IMR-90 (cell line): ENCODE data around the gene EPGN. TPM values are rescaled to one million over a fixed set of nuclear protein-coding genes. Genes with fewer than 3 reads are reported as not detected.

Experiments used
- ATAC-seq: fragments of 200-7000 bp; cut with Tn5 transposase; 2 replicates; pipeline ENCODE4 v1.9.1; 2020; ENCODE audit warnings: low read depth, mild to moderate bottlenecking, moderate library complexity
- BruUV-seq: library from RNA; stranded (reverse); fragments of 400-500 nt; replicated peaks from 2 replicates; lab custom pipeline; 2021; lab: Mats Ljungman, UMichigan
- CTCF ChIA-PET: fragments of 300-600 bp; formaldehyde crosslinking; extraction: SDS; loops from one replicate; lab custom pipeline; 2021; ENCODE audit warnings: antibody characterized with exemption; lab: Yijun Ruan, JAX
- POLR2A ChIA-PET: fragments of 300-600 bp; sonication (Branson Sonifier 250); formaldehyde crosslinking; loops from one replicate; lab custom pipeline; 2022; ENCODE audit warnings: antibody characterized with exemption; ENCODE audit not compliant: unreplicated experiment; lab: Charles Lee
- DNase-seq: peaks from one replicate; pipeline ENCODE4 v3.0.0; 2013
- H2AFZ ChIP-seq: replicated peaks from 2 replicates; pipeline ENCODE3; 2013; ENCODE audit warnings: low read length, mild to moderate bottlenecking; ENCODE audit not compliant: poor library complexity
- H2AK5ac ChIP-seq: 2 replicates; pipeline ENCODE4 v1.6.1; 2013; ENCODE audit warnings: low read depth, low read length, inconsistent platforms
- H2AK9ac ChIP-seq: replicated peaks from 2 replicates; pipeline ENCODE3; 2013; ENCODE audit warnings: mild to moderate bottlenecking, low read depth, low read length, moderate library complexity; ENCODE audit not compliant: poor library complexity
- H2BK120ac ChIP-seq: 2 replicates; pipeline ENCODE4 v1.6.1; 2013; ENCODE audit warnings: low read depth, low read length, inconsistent platforms
- H2BK15ac ChIP-seq: 3 replicates; pipeline ENCODE4 v1.6.1; 2013; ENCODE audit warnings: low read depth, low read length, inconsistent platforms
- H2BK20ac ChIP-seq: 2 replicates; pipeline ENCODE4 v1.6.1; 2013; ENCODE audit warnings: low read depth, mild to moderate bottlenecking, inconsistent platforms, low read length, moderate library complexity
- H2BK5ac ChIP-seq: 2 replicates; pipeline ENCODE4 v1.6.1; 2013; ENCODE audit warnings: mild to moderate bottlenecking, low read depth, low read length, inconsistent platforms; ENCODE audit not compliant: poor library complexity, severe bottlenecking
- H3K14ac ChIP-seq: replicated peaks from 2 replicates; pipeline ENCODE4 v1.6.1; 2013; ENCODE audit warnings: low read depth, low read length, inconsistent platforms
- H3K18ac ChIP-seq: 2 replicates; pipeline ENCODE4 v1.6.1; 2013; ENCODE audit warnings: low read depth, low read length, control low read depth
- H3K23ac ChIP-seq: 2 replicates; pipeline ENCODE4 v1.6.1; 2013; ENCODE audit warnings: low read depth, low read length, inconsistent platforms
- H3K27ac ChIP-seq: 2 replicates; pipeline ENCODE4 v1.5.1; 2013; ENCODE audit warnings: mild to moderate bottlenecking, control low read depth, low read length; ENCODE audit not compliant: insufficient read depth
- H3K27me3 ChIP-seq: 2 replicates; pipeline ENCODE4 v1.6.1; 2013; ENCODE audit warnings: low read length; ENCODE audit not compliant: control insufficient read depth, insufficient read depth
- H3K36me3 ChIP-seq: 2 replicates; pipeline ENCODE4 v1.6.1; 2013; ENCODE audit warnings: low read length, mixed read lengths; ENCODE audit not compliant: control insufficient read depth, insufficient read depth
- H3K4ac ChIP-seq: 2 replicates; pipeline ENCODE4 v1.6.1; 2013; ENCODE audit warnings: low read depth, low read length, inconsistent platforms
- H3K4me1 ChIP-seq: 2 replicates; pipeline ENCODE4 v1.6.1; 2013; ENCODE audit warnings: low read length, mixed read lengths; ENCODE audit not compliant: control insufficient read depth, insufficient read depth
- H3K4me2 ChIP-seq: 2 replicates; pipeline ENCODE4 v1.6.1; 2013; ENCODE audit warnings: low read depth, mild to moderate bottlenecking, control low read depth, low read length, moderate library complexity
- H3K4me3 ChIP-seq: 2 replicates; pipeline ENCODE4 v1.5.1; 2013; ENCODE audit warnings: low read depth, mild to moderate bottlenecking, control low read depth, low read length, moderate library complexity; ENCODE audit not compliant: insufficient read depth
- H3K56ac ChIP-seq: 2 replicates; pipeline ENCODE4 v1.6.1; 2013; ENCODE audit warnings: low read length, inconsistent platforms; ENCODE audit not compliant: insufficient read depth; ENCODE audit errors: extremely low read depth
- H3K79me1 ChIP-seq, 2 experiments: 2 replicates each; pipeline ENCODE4 v1.6.1; 2013; ENCODE audit warnings: low read length in 2 of 2, inconsistent platforms in 1 of 2, low read depth in 1 of 2
- H3K9ac ChIP-seq: 2 replicates; pipeline ENCODE4 v1.6.1; 2013; ENCODE audit warnings: low read depth, low read length, control low read depth
- H3K9me1 ChIP-seq: 2 replicates; pipeline ENCODE4 v1.6.1; 2013; ENCODE audit warnings: low read length, inconsistent platforms; ENCODE audit not compliant: insufficient read depth
- H3K9me3 ChIP-seq: 2 replicates; pipeline ENCODE4 v1.6.1; 2013; ENCODE audit warnings: low read length; ENCODE audit not compliant: control insufficient read depth, insufficient read depth
- H4K20me1 ChIP-seq: 2 replicates; pipeline ENCODE4 v1.6.1; 2013; ENCODE audit warnings: low read length, inconsistent platforms; ENCODE audit not compliant: insufficient read depth
- H4K5ac ChIP-seq: 2 replicates; pipeline ENCODE4 v1.6.1; 2013; ENCODE audit warnings: mild to moderate bottlenecking, low read depth, low read length, control low read depth
- H4K8ac ChIP-seq, 2 experiments: 2 replicates each; pipeline ENCODE4 v1.6.1; 2013; ENCODE audit warnings: low read depth in 2 of 2, low read length in 2 of 2, control low read depth in 1 of 2, inconsistent platforms in 1 of 2
- H4K91ac ChIP-seq: 2 replicates; pipeline ENCODE4 v1.6.1; 2013; ENCODE audit warnings: low read depth, low read length, inconsistent platforms; ENCODE audit not compliant: insufficient read depth
- BHLHE40 ChIP-seq: fragments of 150-350 bp; IDR thresholded peaks from 2 replicates; pipeline ENCODE4 v1.6.1; 2016; ENCODE audit warnings: mild to moderate bottlenecking, low read depth, low read length
- CEBPB ChIP-seq: IDR thresholded peaks from 2 replicates; pipeline ENCODE4 v1.6.1; 2012; ENCODE audit warnings: low read depth, low read length, improper control_type of control experiment
- CHD1 ChIP-seq: IDR thresholded peaks from 2 replicates; pipeline ENCODE4 v1.6.1; 2012; ENCODE audit warnings: low read depth, low read length, improper control_type of control experiment
- CTCF ChIP-seq: conservative IDR thresholded peaks from 2 replicates; pipeline ENCODE4 v1.5.1; 2012; ENCODE audit warnings: mild to moderate bottlenecking, low read depth, low read length, improper control_type of control experiment
- FOS ChIP-seq: fragments of 150-350 bp; IDR thresholded peaks from 2 replicates; pipeline ENCODE4 v1.6.1; 2016; ENCODE audit warnings: low read depth, low read length
- MAFK ChIP-seq: IDR thresholded peaks from 2 replicates; pipeline ENCODE4 v1.6.1; 2012; ENCODE audit warnings: low read depth, low read length, improper control_type of control experiment
- MAZ ChIP-seq: IDR thresholded peaks from 2 replicates; pipeline ENCODE4 v1.6.1; 2012; ENCODE audit warnings: low read depth, mild to moderate bottlenecking, low read length, improper control_type of control experiment, moderate library complexity, borderline replicate concordance
- MXI1 ChIP-seq: IDR thresholded peaks from 2 replicates; pipeline ENCODE4 v1.6.1; 2012; ENCODE audit warnings: low read depth, mild to moderate bottlenecking, low read length, moderate library complexity, borderline replicate concordance
- NFE2L2 ChIP-seq: fragments of 150-350 bp; IDR thresholded peaks from 2 replicates; pipeline ENCODE4 v1.6.1; 2016; ENCODE audit warnings: low read depth, mild to moderate bottlenecking, low read length
- POLR2A ChIP-seq: IDR thresholded peaks from 2 replicates; pipeline ENCODE4 v1.6.1; 2012; ENCODE audit warnings: mild to moderate bottlenecking, low read depth, low read length
- RAD21 ChIP-seq: IDR thresholded peaks from 2 replicates; pipeline ENCODE4 v1.6.1; 2012; ENCODE audit warnings: low read length, improper control_type of control experiment
- RCOR1 ChIP-seq: IDR thresholded peaks from 2 replicates; pipeline ENCODE4 v1.6.1; 2012; ENCODE audit warnings: mild to moderate bottlenecking, low read length, improper control_type of control experiment; ENCODE audit not compliant: insufficient replicate concordance
- RFX5 ChIP-seq: IDR thresholded peaks from 2 replicates; pipeline ENCODE4 v1.8.0; 2012; ENCODE audit warnings: low read depth, mild to moderate bottlenecking, low read length, moderate library complexity
- SMC3 ChIP-seq: fragments of 150-350 bp; IDR thresholded peaks from 2 replicates; pipeline ENCODE4 v1.6.1; 2016; ENCODE audit warnings: low read depth, mild to moderate bottlenecking, antibody characterized with exemption, low read length, moderate library complexity
- USF2 ChIP-seq: fragments of 150-350 bp; IDR thresholded peaks from 2 replicates; pipeline ENCODE4 v1.6.1; 2017; ENCODE audit warnings: mild to moderate bottlenecking, antibody characterized with exemption, low read length, low read depth
- WGBS, 2 experiments: methylation state at CpG; one replicate each; pipeline versions ENCODE4 v1.1.5 to v1.1.7; 2013; ENCODE audit warnings: missing lambda C conversion rate in 2 of 2; ENCODE audit not compliant: insufficient read length in 1 of 2; ENCODE audit errors: extremely low coverage in 2 of 2; 5-methylcytosine and 5-hydroxymethylcytosine counted together
- dilution Hi-C: fragments of 300-500 bp; cut with HindIII; formaldehyde crosslinking; loops from one replicate; pipeline ENCODE4 v1.14.3; 2018; ENCODE audit warnings: low sequenced_read_pairs; ENCODE audit not compliant: unreplicated experiment
- in situ Hi-C: fragments of 300-500 bp; cut with MboI; formaldehyde crosslinking; loops from 3 replicates; pipeline ENCODE4 v1.14.3; 2019; ENCODE audit warnings: low sequenced_read_pairs, inconsistent platforms, mixed read lengths
- intact Hi-C: fragments of 100-400 bp; cut with micrococcal nuclease; formaldehyde crosslinking; loops from 2 replicates; pipeline ENCODE4 v1.10.0; 2022
- polyA plus RNA-seq, 3 experiments: library from polyadenylated mRNA; depleted of rRNA; stranded (reverse); fragments of >200 nt; gene quantifications; 2 replicates each; pipeline ENCODE4 v1.2.3, GENCODE V29; 2012; ENCODE audit warnings: low replicate concordance in 1 of 3
- total RNA-seq: library from RNA; depleted of rRNA; stranded (reverse); fragments of >200 nt; gene quantifications from 2 replicates; pipeline ENCODE4 v1.2.3, GENCODE V29; 2012
- TF ChIP-seq, protein P1 (sequence below): fragments of 150-350 bp; IDR thresholded peaks from 2 replicates; pipeline ENCODE4 v1.6.1; 2016; ENCODE audit warnings: low read depth, mild to moderate bottlenecking, low read length, moderate library complexity, borderline replicate concordance

The EPGN gene
- total and polyA plus RNA-seq, 2 of the 4 experiments (the other 2 are of a cell fraction), result 0.18 TPM; not detected in 1

GRCh38 chr4:74357965-74358364 lies 49.7 kb downstream of the EPGN start:
- Histone ChIP-seq H2AK9ac (no peak overlapping the region), H3K27ac (no peak overlapping the region), H3K4me2 (no peak overlapping the region), H3K56ac (no peak overlapping the region), H4K20me1 (no peaks in the 10 kb centered on the region), H3K9me3 (no peaks in the 10 kb centered on the region), H2AFZ (no peak overlapping the region), H2BK15ac (no peak overlapping the region), H3K23ac (no peak overlapping the region), H3K14ac (no peak overlapping the region), H3K79me1 (no peaks in the 10 kb centered on the region), H2AK5ac (no peak overlapping the region), H4K91ac (no peak overlapping the region), H2BK120ac (no peak overlapping the region), H3K4me3 (no peak overlapping the region), H4K5ac (no peak overlapping the region), H3K27me3 (no peaks in the 10 kb centered on the region), H3K4ac (no peak overlapping the region), H3K4me1 (no peaks in the 10 kb centered on the region), H3K9ac (no peak overlapping the region), H3K36me3 (no peaks in the 10 kb centered on the region), H2BK5ac (no peak overlapping the region), H2BK20ac (no peak overlapping the region), H3K9me1 (no peaks in the 10 kb centered on the region), H4K8ac (no peak overlapping the region), H3K18ac (no peak overlapping the region)
- in situ Hi-C loops, result no loop called here
- no peak for DNase-seq
- ChIA-PET POLR2A (no interaction called here), CTCF (interaction anchor here (1.2 to 1.5 kb wide), 2 partner anchors 38 to 318 kb away, joined by 4 read pairs; no protein-coding TSS in a partner anchor)
- dilution Hi-C loops, result no loop called here
- no CpG with 5 or more reads among the region's 1 CpG for WGBS, 2 experiments
- no TSS peak for BruUV-seq
- intact Hi-C loops, result loop anchor here (1.0 kb wide), 1 partner anchor 412 kb away; no protein-coding TSS in a partner anchor
- ATAC-seq, result no peak
- TF ChIP-seq FOS (no peak), MAZ (no peak), CHD1 (no peak), CTCF (no peak), RAD21 (no peak), USF2 (no peak), RFX5 (no peak), MXI1 (no peak), RCOR1 (no peak), MAFK (no peak), NFE2L2 (no peak), BHLHE40 (no peak), SMC3 (no peak), POLR2A (no peak), CEBPB (no peak)
- TF ChIP-seq, protein P1, sequence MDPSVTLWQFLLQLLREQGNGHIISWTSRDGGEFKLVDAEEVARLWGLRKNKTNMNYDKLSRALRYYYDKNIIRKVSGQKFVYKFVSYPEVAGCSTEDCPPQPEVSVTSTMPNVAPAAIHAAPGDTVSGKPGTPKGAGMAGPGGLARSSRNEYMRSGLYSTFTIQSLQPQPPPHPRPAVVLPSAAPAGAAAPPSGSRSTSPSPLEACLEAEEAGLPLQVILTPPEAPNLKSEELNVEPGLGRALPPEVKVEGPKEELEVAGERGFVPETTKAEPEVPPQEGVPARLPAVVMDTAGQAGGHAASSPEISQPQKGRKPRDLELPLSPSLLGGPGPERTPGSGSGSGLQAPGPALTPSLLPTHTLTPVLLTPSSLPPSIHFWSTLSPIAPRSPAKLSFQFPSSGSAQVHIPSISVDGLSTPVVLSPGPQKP, result no peak
